Cortex of kidney (tissue), 1 donor: ENCODE results near the gene NMRAL1.

Experiments
- DNase-seq: peaks from one replicate; lab custom pipeline; 2025; lab: John Stamatoyannopoulos, UW

Gene NMRAL1

GRCh38 chr16:4426021-4426684 is 48.3 kb downstream of the NMRAL1 start:
- DNase-seq, result no peak

- DNase-seq, result no peak
Observed at GRCh38 chr16:4425378-4426020, 48.9 kb downstream of the NMRAL1 start, which contains the start of gene DNAJA3. DNAJA3 (plus strand) TSS chr16:4425868; CDS start chr16:4425882, 14 bp downstream.

DNA sequence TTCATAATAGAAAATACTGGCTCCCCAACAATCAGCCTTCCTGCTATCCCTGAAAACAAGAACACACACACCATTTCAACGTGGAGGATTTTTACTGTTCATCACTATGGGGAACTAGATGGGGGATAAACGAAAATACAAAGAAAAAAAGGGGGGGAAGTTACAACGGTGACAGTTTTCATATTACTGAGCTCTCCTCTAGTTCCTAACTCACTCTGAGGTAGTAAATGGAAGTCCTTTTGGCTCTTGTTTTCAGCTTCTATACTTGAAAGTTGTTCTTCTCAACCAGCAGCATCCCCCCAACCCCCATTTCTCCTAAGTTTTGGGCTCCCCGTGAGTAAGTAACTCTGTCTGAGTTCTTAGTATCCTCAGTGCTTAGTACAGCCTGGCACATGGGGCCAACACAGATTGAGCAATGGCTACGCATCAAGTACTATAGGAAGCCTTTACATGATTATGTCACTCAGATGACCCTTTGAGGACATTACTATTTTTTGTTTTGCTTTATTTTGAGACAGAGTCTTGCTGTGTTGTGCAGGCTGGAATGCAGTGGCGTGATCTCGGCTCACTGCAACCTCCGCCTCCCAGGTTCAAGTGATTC is 53.8 kb downstream of the NMRAL1 start:
- DNase-seq, result no peak

- no peak for DNase-seq
Observed at GRCh38 chr16:4419402-4419959, 54.9 kb downstream of the NMRAL1 start.

GRCh38 chr16:4416200-4417032 is 58.0 kb downstream of the NMRAL1 start, which contains the start of gene CORO7:
CORO7 (minus strand) TSS chr16:4416596; CDS start chr16:4416518, 78 bp downstream.
- DNase-seq, result no peak

DNA sequence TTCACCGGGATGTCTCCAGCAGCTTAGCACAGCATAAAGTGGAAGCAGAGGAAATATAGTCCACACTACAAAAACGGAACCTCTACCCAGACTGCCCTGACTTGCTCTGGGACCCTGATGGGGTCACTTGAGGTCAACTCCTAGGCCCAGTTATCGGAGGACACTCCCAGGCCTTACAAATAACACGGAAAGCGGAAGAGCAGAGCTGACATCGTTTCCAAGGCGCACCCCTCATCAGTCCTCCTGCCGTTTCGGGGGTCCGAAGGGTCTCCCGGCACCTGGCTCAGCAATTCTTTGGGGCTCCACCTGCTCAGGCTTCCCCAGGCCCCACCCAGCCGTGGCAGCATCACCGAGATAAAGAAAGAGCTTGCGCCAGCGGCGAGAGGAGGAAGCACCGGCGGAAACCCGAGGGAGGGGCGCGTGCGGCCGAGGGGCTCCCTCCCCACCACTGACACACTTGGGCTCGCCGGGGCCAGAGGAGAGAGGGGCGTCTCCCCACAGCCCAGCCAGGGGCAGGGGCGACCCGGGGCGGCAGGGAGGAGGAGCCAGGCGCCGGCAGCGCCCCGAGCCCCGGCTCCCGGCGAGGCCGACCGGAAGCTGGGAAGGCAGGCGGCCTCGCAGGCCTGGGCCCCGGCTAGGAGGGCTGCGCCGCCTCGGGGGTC is 58.8 kb downstream of the NMRAL1 start:
- DNase-seq, result no peak

DNA sequence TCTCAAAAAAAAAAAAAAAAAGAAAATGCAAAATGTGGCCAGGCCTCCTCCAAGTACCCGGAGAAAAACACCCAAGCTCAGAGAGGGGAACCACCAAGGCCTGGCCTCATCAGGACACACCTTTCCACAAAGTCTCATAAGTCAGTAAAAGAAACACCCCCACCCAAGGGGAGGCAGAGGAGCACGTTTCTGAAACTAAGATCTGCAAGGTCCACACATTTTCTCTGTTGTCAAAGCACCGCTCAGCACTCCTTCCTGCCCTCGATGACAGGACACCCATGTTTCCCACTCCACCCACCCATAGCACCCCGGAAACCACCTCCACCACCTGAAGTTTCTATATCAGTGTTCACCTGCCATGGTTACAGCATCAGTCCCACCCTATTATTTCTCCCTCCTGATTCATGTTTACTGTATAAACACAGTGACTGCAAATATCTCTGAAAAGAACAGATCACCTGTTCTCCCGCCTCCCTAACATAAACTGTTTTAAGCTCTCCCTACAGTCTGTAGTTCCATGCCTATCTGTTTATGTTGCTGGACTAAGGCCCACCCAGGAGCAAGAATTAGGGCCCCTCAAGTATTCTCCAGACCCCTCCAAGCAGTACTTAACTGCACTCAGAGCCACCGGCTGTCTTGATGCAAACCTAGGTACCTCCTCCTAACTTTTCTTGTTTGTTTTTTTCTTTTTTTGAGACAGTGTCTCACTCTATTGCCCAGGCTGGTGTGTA is 60.1 kb downstream of the NMRAL1 start:
- no peak for DNase-seq

DNA sequence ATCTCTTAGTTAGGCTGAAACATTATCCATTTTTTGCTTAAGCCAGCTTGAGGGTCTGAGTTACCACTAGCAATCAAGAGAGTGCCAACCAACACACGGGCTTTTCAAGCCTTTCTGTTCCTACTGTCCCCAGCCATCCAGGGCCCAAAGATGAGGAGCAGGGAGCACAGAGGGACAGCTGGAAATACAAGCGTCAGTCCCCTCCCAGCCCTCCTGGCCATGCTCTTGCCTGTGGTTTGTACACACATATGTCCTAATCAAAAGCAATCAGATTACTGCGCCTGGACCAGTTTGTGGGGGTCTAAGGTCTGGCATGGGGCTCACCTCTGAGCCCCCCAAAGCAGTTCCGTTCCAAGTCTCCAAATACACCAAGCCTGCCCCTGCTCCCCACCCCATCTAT is 61.6 kb downstream of the NMRAL1 start:
- DNase-seq, result no peak

GRCh38 chr16:4412159-4412558 is 62.3 kb downstream of the NMRAL1 start:
- DNase-seq, result no peak
